Transverse colon (tissue), 4 donors: ENCODE results near the gene SOBP.

ENCODE experiments used
- CTCF ChIP-seq, 5 experiments: fragments of 200-600 bp in 3 of 5; fragments of 450-650 bp in 2 of 5; sonication (generic) in 3 of 5; IDR thresholded peaks; 1 replicate in 2 of 5; 2 replicates in 3 of 5; pipeline ENCODE4 v1.5.1; 2016 to 2017; ENCODE audit warnings: antibody characterized with exemption in 5 of 5, inconsistent platforms in 3 of 5, mild to moderate bottlenecking in 2 of 5, moderate library complexity in 1 of 5
- POLR2AphosphoS5 ChIP-seq, 3 donors: sonication (generic); formaldehyde crosslinking; IDR thresholded peaks; one replicate each; pipeline ENCODE4 v1.6.1; 2016; ENCODE audit warnings: antibody characterized with exemption in 3 of 3

DNA sequence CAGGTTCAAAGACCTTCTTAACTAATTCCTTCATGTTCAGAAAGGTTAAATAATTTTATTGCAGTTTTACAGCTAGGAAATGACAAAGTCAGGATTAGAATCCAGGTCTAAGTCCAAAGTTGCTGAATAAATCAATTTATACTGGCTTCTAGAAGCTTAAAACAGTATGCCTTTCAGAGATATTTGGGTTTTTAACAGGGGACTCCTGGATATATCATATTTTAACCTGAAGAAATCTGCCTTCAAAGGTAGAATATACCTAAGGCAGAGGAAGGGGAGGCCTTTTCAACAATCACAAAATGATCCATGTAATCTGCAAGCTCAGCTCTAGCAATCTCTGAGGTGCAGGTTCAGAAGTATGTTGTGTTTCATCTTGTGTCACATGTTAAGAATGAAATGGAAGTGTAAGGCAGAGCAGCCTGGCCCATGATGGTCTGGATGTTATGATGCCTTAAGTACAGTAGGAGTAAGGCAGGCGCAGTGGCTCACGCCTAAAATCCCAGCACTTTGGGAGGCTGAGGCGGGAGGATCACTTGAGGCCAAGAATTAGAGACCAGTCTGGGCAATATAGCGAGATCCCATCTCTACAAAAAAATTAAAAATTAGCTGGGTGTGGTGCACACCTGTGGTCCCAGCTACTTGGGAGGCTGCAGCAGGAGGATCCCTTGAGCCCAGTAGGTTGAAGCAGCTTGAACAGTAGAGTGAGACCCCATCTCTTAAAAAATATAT lies 123.9 kb downstream of the SOBP start:
- TF ChIP-seq CTCF (IDR thresholded peaks at IDR 0.05): no peak
- no peak for TF ChIP-seq POLR2AphosphoS5 (IDR thresholded peaks at IDR 0.05)
